CD4-positive, alpha-beta T cell treated with Interleukin-2 at 100 ng/mL for 4 hours (primary cell): ENCODE data around the gene SLAMF9.

Experiments used
- DNase-seq: peaks from one replicate; pipeline ENCODE4 v3.0.0-alpha.2; 2020; ENCODE audit warnings: low spot score

The SLAMF9 gene

GRCh38 chr1:159945483-159946241 is 8.4 kb downstream of the SLAMF9 start, which contains the start of gene IGSF9:
Gene IGSF9, minus strand, starts transcription at chr1:159945613. Its CDS starts 2,159 bp downstream, at chr1:159943454.
- DNase-seq: peak; percentile 80

GRCh38 chr1:159944623-159945455 is 9.2 kb downstream of the SLAMF9 start:
- DNase-seq: no peak

DNA sequence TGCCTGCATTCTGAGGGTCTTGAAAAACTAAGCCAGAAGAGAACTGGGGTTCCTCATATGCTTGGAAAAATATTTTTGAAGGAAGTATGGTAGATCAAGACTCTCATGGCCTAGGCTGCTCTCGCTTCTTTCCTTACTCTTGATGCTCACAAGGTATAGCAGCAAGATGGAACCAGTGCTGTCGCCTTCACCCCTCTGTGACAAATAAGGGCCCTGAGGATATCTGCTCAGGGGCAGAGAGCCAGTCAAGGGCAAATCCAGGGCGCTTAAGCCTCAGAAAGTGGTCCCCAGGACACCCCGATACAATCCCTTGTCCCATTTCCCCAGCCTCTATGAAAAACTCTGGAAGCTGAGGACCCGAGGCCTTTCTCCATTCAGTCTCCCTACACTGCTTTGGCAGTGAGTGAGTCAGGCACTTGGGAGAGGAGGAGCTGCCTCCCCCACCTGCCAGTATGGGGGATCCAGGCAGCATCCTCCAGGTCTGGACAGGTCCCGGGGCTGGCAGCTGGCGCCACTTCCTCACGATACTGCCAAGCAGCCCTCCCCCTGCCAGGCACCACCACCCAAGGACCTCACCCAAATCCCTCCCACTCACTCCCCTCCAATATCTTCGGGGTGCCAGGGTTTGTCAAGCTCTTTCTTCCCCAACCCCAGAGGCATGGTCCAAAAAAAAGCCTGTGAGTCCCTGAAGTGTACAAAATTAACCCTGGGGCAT is 10.0 kb downstream of the SLAMF9 start:
- no peak for DNase-seq

DNA sequence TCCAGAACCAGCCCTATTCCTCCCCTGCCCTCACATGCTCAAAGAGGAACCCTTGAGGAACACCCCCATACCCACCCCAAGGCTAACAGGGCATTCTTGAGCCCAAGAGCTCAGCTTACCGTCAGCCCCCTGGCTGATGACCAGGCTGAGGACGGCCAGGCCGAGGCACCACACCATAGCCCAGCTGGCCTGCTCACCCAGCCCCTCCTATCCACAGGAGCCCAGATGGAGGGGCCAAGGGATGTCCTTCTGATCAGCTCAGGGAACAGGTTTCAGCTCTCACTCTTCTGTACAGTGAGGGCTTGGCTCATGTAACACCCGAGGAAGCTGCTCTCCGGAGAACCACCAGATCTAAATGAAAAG is 10.8 kb downstream of the SLAMF9 start:
- no peak for DNase-seq

GRCh38 chr1:159942632-159943277 is 11.3 kb downstream of the SLAMF9 start:
- no peak for DNase-seq

- no peak for DNase-seq
Measured at GRCh38 chr1:159941591-159942560, 12.2 kb downstream of the SLAMF9 start.

- no peak for DNase-seq
Measured at GRCh38 chr1:159941141-159941540, 12.9 kb downstream of the SLAMF9 start.

DNA sequence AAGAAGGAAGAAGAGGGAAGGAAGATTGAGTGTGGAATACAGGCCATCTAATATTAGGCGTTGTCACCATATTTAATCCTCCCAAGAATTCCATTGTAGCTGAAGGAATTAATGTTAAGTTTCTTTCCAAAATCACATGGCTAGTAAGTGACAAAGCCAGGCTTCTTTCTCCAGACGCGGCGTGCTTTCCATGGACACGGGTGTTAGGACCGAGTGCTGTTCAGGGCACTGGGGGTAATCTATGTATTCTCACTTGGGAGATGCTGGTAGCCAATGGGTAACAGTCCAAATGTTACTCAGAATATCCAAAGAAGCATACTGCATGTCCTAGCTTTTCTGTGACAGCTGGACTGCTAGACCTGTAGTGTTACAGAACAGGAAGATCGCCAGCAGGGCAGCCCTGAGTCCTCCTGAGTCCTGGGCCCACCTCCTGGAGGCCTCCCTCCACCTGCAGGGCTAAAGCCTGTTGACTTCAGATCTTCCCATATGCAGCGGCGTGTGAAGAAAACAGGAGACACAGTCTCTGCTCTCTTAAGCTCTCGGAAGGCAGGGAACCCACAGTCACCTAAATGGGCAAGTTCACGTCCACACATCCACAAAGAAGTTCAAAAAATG is 13.9 kb downstream of the SLAMF9 start:
- DNase-seq: no peak

- no peak for DNase-seq
Measured at GRCh38 chr1:159939678-159940002, 14.4 kb downstream of the SLAMF9 start.

DNA sequence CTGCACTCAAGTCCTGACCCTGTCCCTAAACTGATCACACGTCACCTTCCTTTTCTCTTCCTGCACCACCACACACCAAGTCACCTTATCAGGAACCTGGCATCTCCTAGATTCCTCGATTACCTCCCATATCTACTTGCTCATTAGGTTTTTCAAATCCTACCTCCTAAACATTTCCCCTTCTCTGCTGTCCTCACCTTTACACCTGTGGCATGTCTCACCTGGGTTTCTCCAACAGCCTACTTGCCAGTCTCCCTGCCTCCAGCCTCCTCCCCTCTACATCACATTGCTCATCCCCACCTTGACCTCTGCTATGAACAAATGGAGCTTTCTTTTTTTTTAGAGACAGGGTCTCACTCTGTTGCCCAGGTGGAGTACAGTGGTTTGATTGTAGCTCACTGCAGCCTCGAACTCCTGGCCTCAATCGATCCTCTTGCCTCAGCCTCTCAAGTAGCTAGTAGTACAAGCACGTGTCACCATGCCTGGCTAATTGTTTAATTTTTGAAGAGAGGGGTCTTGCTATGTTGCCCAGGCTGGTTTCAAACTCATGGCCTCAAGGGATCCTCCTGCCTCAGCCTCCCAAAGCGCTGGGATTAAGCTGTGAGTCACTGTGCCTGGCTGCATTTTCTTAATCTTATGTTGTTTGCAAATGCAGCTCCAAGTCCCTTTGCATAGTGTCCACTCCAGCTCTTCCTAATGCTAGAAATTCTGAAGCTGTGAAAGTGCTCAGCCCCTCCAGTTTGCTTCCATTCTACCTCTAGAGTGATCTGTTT is 14.9 kb downstream of the SLAMF9 start:
- DNase-seq: no peak

DNA sequence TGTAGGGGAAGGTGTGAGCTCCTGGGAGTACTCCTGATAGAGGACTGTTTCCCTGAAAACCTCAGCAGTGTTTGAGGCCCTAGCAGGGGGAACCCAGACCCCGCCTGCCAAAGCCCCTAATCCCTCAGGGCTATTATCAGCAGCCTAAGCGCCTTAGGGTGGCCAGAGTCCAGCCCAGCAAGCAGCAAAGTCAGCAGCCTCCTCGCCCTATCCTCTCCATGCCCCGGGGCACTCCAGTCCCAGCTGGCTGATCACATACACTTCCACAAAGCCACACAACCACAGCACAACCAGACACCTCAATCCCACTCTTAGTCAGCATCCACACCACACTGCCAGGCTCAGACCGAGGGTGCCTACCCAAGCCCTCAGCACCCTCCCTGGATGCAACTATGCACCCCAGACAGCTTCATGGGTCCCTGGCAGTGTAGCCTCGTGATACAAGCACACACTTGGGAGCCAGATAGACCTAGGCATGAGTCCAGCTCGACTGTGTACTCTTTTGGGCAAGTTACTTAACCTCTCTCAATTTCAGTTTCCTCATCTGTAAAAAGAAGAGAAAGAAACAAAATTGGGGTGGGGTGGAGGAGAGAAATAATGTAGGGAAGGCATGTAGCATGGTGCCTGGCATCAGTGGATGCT is 15.7 kb downstream of the SLAMF9 start:
- no peak for DNase-seq

DNA sequence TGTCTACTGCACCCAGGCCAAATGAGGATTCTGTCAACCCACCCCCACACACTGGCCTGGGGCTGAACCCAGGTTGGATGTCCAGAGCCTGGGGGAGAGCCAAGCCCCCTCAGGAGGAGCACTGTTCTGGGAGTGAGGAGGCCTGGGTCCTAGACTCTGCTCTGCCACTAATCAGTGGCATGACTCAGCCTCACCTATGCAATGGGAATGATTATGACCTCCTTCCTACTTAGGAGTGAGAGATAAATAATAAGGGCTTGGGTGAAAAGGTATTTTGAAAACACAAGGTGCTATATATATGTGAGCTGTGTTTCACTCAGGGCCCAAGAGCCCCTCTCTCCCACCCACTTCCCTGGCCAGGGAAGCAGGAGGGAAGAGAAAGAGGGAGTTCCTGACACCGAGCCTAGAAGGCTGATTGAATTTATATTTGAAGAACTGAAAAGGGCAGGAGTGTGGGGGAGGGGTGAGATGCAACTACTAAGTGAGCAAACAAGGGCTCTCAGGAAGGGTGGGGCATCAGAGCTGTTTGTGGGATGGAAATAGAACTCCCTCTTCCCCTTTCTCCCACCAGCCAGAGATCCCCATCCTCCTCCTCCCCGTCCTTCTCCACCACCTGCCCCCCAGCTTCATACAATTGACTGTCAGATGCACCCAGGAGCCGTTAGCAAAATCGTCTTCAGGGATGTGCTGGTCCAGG is 16.8 kb downstream of the SLAMF9 start:
- no peak for DNase-seq

GRCh38 chr1:159936273-159936904 is 17.6 kb downstream of the SLAMF9 start:
- DNase-seq: peak; percentile 85

- DNase-seq: no peak
Measured at GRCh38 chr1:159935719-159936272, 18.2 kb downstream of the SLAMF9 start.

DNA sequence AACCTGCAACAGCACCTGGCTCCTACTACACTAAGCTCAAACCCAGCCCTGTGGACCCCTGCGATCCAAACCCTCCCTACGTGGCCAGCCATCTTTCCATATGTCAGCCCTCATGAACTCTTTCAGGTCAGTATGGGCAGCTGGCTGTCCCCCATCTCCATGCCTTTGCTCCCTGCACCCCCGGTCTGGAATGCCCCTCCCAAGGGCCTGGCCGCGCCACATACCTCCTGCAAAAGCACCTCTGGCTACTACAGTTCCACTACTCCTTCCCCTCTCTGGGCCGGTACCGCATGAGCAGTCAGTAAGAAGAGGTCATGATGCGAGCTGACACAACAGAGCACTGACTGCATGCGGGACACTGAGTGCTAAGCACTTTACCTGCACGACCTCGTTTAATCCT is 18.7 kb downstream of the SLAMF9 start:
- no peak for DNase-seq

- DNase-seq: no peak
Measured at GRCh38 chr1:159934136-159935039, 19.6 kb downstream of the SLAMF9 start.

- DNase-seq: no peak
Measured at GRCh38 chr1:159933347-159933746, 20.7 kb downstream of the SLAMF9 start.
